WI38 (cell line): Measurements from ENCODE around the gene SENP5.

Source experiments
- H3K4me3 ChIP-seq: 2 replicates; pipeline ENCODE4 v1.5.1; 2011; ENCODE audit warnings: low read depth, mild to moderate bottlenecking, control low read depth, low read length
- CTCF ChIP-seq: IDR thresholded peaks from 2 replicates; pipeline ENCODE4 v1.5.1; 2012; ENCODE audit warnings: low read depth, mild to moderate bottlenecking, control low read depth, low read length

SENP5 gene

GRCh38 chr3:196920733-196921132 is 53.0 kb downstream of the SENP5 start:
- H3K4me3 ChIP-seq, result no peak overlapping the region
- no peak for TF ChIP-seq CTCF

- H3K4me3 ChIP-seq, result no peak overlapping the region
- TF ChIP-seq CTCF, result no peak
Measured at GRCh38 chr3:196927571-196928453, 60.1 kb downstream of the SENP5 start.

- no peak for TF ChIP-seq CTCF
- H3K4me3 ChIP-seq, result no peak overlapping the region
Measured at GRCh38 chr3:196931157-196931556, 63.4 kb downstream of the SENP5 start.

- no peak overlapping the region for H3K4me3 ChIP-seq
- TF ChIP-seq CTCF, result no peak
Measured at GRCh38 chr3:196931828-196932587, 64.3 kb downstream of the SENP5 start.

- no peak overlapping the region for H3K4me3 ChIP-seq
- TF ChIP-seq CTCF, result no peak
Measured at GRCh38 chr3:196932600-196932999, 64.9 kb downstream of the SENP5 start.

- no peak overlapping the region for H3K4me3 ChIP-seq
- no peak for TF ChIP-seq CTCF
Measured at GRCh38 chr3:196936288-196936687, 68.6 kb downstream of the SENP5 start.

- TF ChIP-seq CTCF, result no peak
- H3K4me3 ChIP-seq, result no peak overlapping the region
Measured at GRCh38 chr3:196938124-196938523, 70.4 kb downstream of the SENP5 start.
